Fibroblast of lung (primary cell): Measurements from ENCODE around the gene CTAGE15. TPM values are rescaled to one million over a fixed set of nuclear protein-coding genes. Genes with fewer than 3 reads are reported as not detected.
"Not testable (repeated sequence)": the region's sequence is repeated elsewhere in the genome, so short reads cannot be mapped to it uniquely, and the experiment has no call there.

Source experiments
- DNase-seq, 2 donors: peaks; one replicate each; pipeline versions ENCODE4 v3.0.0 to v3.0.0-alpha.2; 2010; ENCODE audit warnings: low read depth in 2 of 2
- H2AFZ ChIP-seq: 2 replicates; pipeline ENCODE4 v1.5.1; 2012; ENCODE audit warnings: low read length, control low read depth, inconsistent platforms
- H3K27ac ChIP-seq: 2 replicates; pipeline ENCODE4 v1.5.1; 2011; ENCODE audit warnings: low read length, control low read depth; ENCODE audit not compliant: insufficient read depth
- H3K27me3 ChIP-seq: 2 replicates; pipeline ENCODE4 v1.5.1; 2011; ENCODE audit warnings: mild to moderate bottlenecking, low read length; ENCODE audit not compliant: control insufficient read depth, insufficient read depth
- H3K36me3 ChIP-seq: 2 replicates; pipeline ENCODE4 v1.5.1; 2011; ENCODE audit warnings: low read length; ENCODE audit not compliant: control insufficient read depth, insufficient read depth
- H3K4me1 ChIP-seq: 2 replicates; pipeline ENCODE4 v1.5.1; 2011; ENCODE audit warnings: low read length; ENCODE audit not compliant: control insufficient read depth, insufficient read depth; ENCODE audit errors: extremely low read depth
- H3K4me2 ChIP-seq: 2 replicates; pipeline ENCODE4 v1.5.1; 2011; ENCODE audit warnings: low read length, control low read depth; ENCODE audit not compliant: insufficient read depth; ENCODE audit errors: extremely low read depth
- H3K4me3 ChIP-seq, 4 experiments: fragments of 200-600 bp in 1 of 4; sonication (generic) in 1 of 4; replicated peaks in 1 of 4; 2 replicates each; pipeline ENCODE4 v1.5.1; 2011 to 2016; ENCODE audit warnings: low read length in 4 of 4, low read depth in 3 of 4, mild to moderate bottlenecking in 3 of 4, control low read depth in 2 of 4, inconsistent platforms in 1 of 4, mixed read lengths in 1 of 4; ENCODE audit not compliant: insufficient read depth in 1 of 4; ENCODE audit errors: control extremely low read depth in 1 of 4
- H3K79me2 ChIP-seq: 2 replicates; pipeline ENCODE4 v1.5.1; 2012; ENCODE audit warnings: mild to moderate bottlenecking, low read length, inconsistent platforms; ENCODE audit not compliant: control insufficient read depth, insufficient read depth
- H3K9ac ChIP-seq: 2 replicates; pipeline ENCODE4 v1.5.1; 2011; ENCODE audit warnings: mild to moderate bottlenecking, low read length, control low read depth; ENCODE audit not compliant: insufficient read depth
- H3K9me3 ChIP-seq: 2 replicates; pipeline ENCODE4 v1.5.1; 2012; ENCODE audit warnings: low read depth, low read length; ENCODE audit not compliant: control insufficient read depth, insufficient read depth
- H4K20me1 ChIP-seq: 2 replicates; pipeline ENCODE4 v1.5.1; 2011; ENCODE audit warnings: low read length; ENCODE audit not compliant: control insufficient read depth, insufficient read depth; ENCODE audit errors: extremely low read depth
- CTCF ChIP-seq, 2 donors: IDR thresholded peaks in 1 of 2; conservative IDR thresholded peaks in 1 of 2; 1 replicate in 1 of 2; 2 replicates in 1 of 2; pipeline ENCODE4 v1.5.1; 2011 to 2012; ENCODE audit warnings: low read length in 2 of 2, control low read depth in 1 of 2, inconsistent platforms in 1 of 2, low read depth in 1 of 2, mild to moderate bottlenecking in 1 of 2
- polyA plus RNA-seq, 2 donors: library from polyadenylated mRNA; depleted of rRNA in 1 of 2; stranded (reverse) in 1 of 2; unstranded in 1 of 2; fragments of >200 nt; gene quantifications; 2 replicates each; pipeline ENCODE4 v1.2.1, GENCODE V29; 2011 to 2012; ENCODE audit warnings: missing spikeins in 1 of 2
- total RNA-seq: library from RNA; depleted of rRNA; stranded (reverse); fragments of >200 nt; gene quantifications from 2 replicates; pipeline ENCODE4 v1.2.1, GENCODE V29; 2014

CTAGE15 gene
- total and polyA plus RNA-seq, 2 donors (not counting 1 experiment from before 2014, with no cell fraction given): 0.17 TPM; not detected in 1

GRCh38 chr7:143620058-143620457 is 48.5 kb downstream of the CTAGE15 start:
- H3K9ac ChIP-seq, DNase-seq, H4K20me1 ChIP-seq, H3K27me3 ChIP-seq, H3K36me3 ChIP-seq, H3K9me3 ChIP-seq, H3K4me2 ChIP-seq, H3K27ac ChIP-seq, H3K79me2 ChIP-seq, H3K4me3 ChIP-seq, H2AFZ ChIP-seq, H3K4me1 ChIP-seq: not testable (repeated sequence)
- TF ChIP-seq CTCF (conservative IDR thresholded peaks at IDR 0.05 in 1 of 2, IDR thresholded peaks at IDR 0.05 in 1 of 2; ENCODE audit: low read depth in 1 of 2, low read length in 2 of 2): peak in 1 of 2 donors; percentile 4

- H2AFZ ChIP-seq, H3K27ac ChIP-seq, H3K4me2 ChIP-seq, H3K27me3 ChIP-seq, DNase-seq, H3K9me3 ChIP-seq, H3K36me3 ChIP-seq, H3K9ac ChIP-seq, H3K79me2 ChIP-seq, H4K20me1 ChIP-seq, H3K4me1 ChIP-seq: not testable (repeated sequence)
- H3K4me3 ChIP-seq: peak within 1 kb of the TSS in 1 of 4 experiments; percentile 34
Observed at GRCh38 chr7:143620646-143621045, 49.0 kb downstream of the CTAGE15 start, which contains the start of gene TCAF2. TCAF2 (plus strand) TSS chr7:143620974.

- not testable (repeated sequence) for H3K9ac ChIP-seq, H2AFZ ChIP-seq, H3K27ac ChIP-seq, H3K36me3 ChIP-seq, H3K9me3 ChIP-seq, H4K20me1 ChIP-seq, H3K4me1 ChIP-seq, H3K27me3 ChIP-seq, H3K4me3 ChIP-seq, DNase-seq, H3K79me2 ChIP-seq, H3K4me2 ChIP-seq
Observed at GRCh38 chr7:143621175-143621574, 49.6 kb downstream of the CTAGE15 start.

- H3K4me3 ChIP-seq: not testable (repeated sequence)
Observed at GRCh38 chr7:143622130-143622529, 50.5 kb downstream of the CTAGE15 start.

More at GRCh38 chr7:143622130-143622529, 50.5 kb downstream of the CTAGE15 start:
- H3K36me3 ChIP-seq, H3K4me2 ChIP-seq, H3K9ac ChIP-seq, H3K27ac ChIP-seq, H3K27me3 ChIP-seq, H4K20me1 ChIP-seq, H2AFZ ChIP-seq, H3K9me3 ChIP-seq, DNase-seq, H3K4me1 ChIP-seq, H3K79me2 ChIP-seq: not testable (repeated sequence)

Other genes starting within 250 kb of the CTAGE15 start
- 3.8 and 4.4 TPM in 2 replicates for gene FAM131B, start 209.1 kb upstream of the CTAGE15 start, total RNA-seq
- 2.0 and 4.8 TPM in 2 replicates for gene FAM131B, start 209.1 kb upstream of the CTAGE15 start, polyA plus RNA-seq
- 16.9 and 33.5 TPM in 2 replicates for gene ZYX, start 190.5 kb upstream of the CTAGE15 start, total RNA-seq
- gene ZYX, start 190.5 kb upstream of the CTAGE15 start, polyA plus RNA-seq: 85.6 and 131 TPM in 2 replicates
- gene EPHA1, start 162.9 kb upstream of the CTAGE15 start, total RNA-seq: under 0.01 and 0.26 TPM in 2 replicates
- gene EPHA1, start 162.9 kb upstream of the CTAGE15 start, polyA plus RNA-seq: 0.05 and 0.09 TPM in 2 replicates
- not detected in 2 replicates for gene TAS2R60, start 128.3 kb upstream of the CTAGE15 start, total RNA-seq
- not detected in 2 replicates for gene TAS2R60, start 128.3 kb upstream of the CTAGE15 start, polyA plus RNA-seq
- not detected in 2 replicates for gene TAS2R41, start 93.9 kb upstream of the CTAGE15 start, total RNA-seq
- not detected in 2 replicates for gene TAS2R41, start 93.9 kb upstream of the CTAGE15 start, polyA plus RNA-seq
- gene TCAF2, start 49.2 kb downstream of the CTAGE15 start, total RNA-seq: 1.3 and 1.5 TPM in 2 replicates
- 1.9 and 3.1 TPM in 2 replicates for gene TCAF2, start 49.2 kb downstream of the CTAGE15 start, polyA plus RNA-seq
- 0.17 and 0.26 TPM in 2 replicates for gene CTAGE6, start 185.9 kb downstream of the CTAGE15 start, total RNA-seq
- gene CTAGE6, start 185.9 kb downstream of the CTAGE15 start, polyA plus RNA-seq: not detected in 2 replicates